IPS-NIHi7 (cell line): ENCODE results near the gene VPS35L.
"Not testable (repeated sequence)": the region's sequence is repeated elsewhere in the genome, so short reads cannot be mapped to it uniquely, and the experiment has no call there.

Experiments used
- DNase-seq: peaks from one replicate; pipeline ENCODE4 v3.0.0; 2012; ENCODE audit warnings: mixed read lengths; ENCODE audit errors: extremely low spot score

VPS35L gene

GRCh38 chr16:19540241-19540970 lies 15.1 kb upstream of the VPS35L start:
- no peak for DNase-seq

- DNase-seq: no peak
Observed at GRCh38 chr16:19542138-19542821, 13.2 kb upstream of the VPS35L start.

- not testable (repeated sequence) for DNase-seq
Observed at GRCh38 chr16:19543278-19543996, 12.1 kb upstream of the VPS35L start.

- DNase-seq: no peak
Observed at GRCh38 chr16:19548144-19548543, 7.4 kb upstream of the VPS35L start.

- DNase-seq: no peak
Observed at GRCh38 chr16:19549673-19550072, 5.8 kb upstream of the VPS35L start.

- DNase-seq: peak; percentile 79
Observed at GRCh38 chr16:19555938-19556771, 652 bp downstream of the VPS35L start.

GRCh38 chr16:19559242-19559910 lies 3.9 kb downstream of the VPS35L start:
- peak; percentile 24 for DNase-seq

- DNase-seq: no peak
Observed at GRCh38 chr16:19560078-19560477, 4.6 kb downstream of the VPS35L start.

DNA sequence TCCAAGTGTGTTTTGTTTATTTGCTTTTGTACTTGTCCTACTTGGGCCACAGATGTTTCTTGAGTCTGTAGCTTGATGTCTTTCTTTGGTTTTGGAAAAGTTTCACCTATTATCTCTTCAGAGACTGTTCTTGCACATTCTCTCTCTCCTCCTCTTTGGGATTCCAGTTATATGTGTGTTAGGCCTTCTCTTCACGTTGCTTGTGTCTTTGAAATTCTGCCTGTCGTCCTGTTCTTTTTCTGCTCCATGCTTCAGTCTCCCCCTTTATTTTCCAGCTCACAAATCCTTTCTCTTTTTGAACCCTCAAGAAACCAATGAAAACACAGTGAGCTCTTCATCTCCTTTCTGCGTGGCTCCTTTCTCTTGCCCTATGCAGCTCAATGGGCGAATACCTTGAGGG lies 7.9 kb downstream of the VPS35L start:
- no peak for DNase-seq

DNA sequence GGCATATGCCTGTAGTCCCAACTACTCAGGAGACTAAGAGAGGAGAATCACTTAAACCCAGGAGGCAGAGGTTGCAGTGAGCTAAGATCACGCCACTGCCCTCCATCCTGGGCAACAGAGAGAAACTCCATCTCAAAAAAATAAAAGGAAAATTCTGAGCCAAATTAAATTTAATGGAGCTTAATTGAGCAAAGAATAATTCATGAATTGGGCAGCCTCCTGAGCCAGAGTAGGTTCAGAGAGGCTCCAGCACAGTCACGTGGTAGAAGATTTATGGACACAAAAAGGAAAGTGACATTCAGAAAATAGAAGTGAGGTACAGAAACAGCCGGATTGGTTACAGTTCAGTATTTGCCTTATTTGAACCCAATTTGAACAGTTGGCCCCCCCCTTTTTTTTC lies 10.9 kb downstream of the VPS35L start:
- DNase-seq: no peak

DNA sequence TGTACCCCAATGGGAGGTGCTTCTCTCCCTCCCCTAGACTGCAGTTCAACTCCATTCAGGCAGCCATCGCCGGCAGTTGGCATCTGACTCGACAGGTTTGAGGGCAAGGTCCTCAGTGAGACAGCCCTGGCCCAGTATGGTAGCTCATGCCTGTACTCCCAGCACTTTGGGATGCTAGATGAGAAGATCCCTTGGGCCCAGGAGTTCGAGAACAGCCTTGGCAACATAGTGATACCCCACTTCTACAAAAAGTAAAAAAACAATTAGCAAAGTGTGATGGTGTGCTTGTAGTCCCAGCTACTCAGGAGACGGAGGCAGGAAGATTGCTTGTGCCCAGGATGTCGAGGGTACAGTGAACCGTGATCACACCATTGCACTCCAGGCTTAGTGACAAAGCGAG lies 12.1 kb downstream of the VPS35L start:
- no peak for DNase-seq

DNA sequence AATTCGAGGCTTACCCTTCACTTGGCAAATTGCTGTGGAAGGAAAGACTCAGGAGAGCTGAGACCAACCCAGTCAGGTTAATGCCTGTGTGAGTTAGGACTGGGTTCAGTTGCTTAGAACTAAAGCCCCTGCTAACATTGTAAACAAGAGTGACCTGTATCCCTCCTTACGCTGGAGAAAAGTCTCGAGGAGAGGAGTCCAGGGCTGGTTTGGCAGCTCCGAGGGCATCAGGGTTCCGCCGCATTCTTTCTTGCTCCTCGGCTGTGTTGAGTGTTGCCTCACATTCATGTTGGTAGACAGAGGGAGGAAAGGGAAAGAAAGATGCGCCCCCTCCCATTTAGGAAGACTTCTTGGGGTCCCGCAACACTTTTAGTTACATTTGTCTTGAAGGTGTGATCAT lies 18.5 kb downstream of the VPS35L start:
- DNase-seq: no peak

- no peak for DNase-seq
Observed at GRCh38 chr16:19574615-19575014, 19.1 kb downstream of the VPS35L start.

GRCh38 chr16:19578378-19578971 lies 23.0 kb downstream of the VPS35L start:
- DNase-seq: no peak

DNA sequence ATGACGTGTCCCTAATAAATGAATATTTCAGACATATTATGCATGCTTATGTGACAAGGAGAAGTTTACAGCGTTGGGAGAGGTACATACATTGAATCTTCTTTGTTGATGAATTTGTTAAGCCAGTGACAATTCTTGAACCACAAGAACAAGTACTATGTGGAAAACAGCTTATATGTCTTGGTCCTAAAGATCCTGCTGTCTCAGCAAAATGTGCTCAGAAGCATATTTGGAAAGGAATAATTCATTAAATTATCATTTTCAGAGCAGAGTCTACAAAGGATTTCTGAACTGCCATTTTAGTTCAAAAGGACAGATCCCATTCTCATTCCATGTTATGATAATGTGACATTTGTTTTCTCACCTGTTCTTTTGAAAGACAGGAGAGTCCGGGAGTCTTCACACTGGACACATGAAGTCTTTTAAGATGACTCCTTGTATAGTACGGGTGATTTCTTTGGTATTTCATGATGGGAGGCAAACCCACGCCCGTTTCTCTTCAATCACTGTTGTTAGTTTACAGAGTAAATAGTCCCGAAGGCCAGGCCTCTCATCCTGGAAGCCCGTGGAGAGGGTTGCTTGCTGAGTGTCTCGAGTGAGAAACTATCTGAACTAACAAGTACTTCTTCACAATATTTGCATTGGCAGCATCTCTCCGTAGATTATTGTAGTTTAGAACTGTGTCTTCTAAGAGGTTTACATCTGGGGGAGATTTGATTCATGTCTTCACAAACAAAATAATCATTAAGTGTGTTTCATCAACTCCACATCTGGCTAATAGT lies 26.7 kb downstream of the VPS35L start:
- no peak for DNase-seq

- DNase-seq: peak; percentile 41
Observed at GRCh38 chr16:19583665-19584300, 28.3 kb downstream of the VPS35L start.

GRCh38 chr16:19588661-19589060 lies 33.2 kb downstream of the VPS35L start:
- no peak for DNase-seq

- DNase-seq: no peak
Observed at GRCh38 chr16:19589106-19589505, 33.6 kb downstream of the VPS35L start.

GRCh38 chr16:19589771-19590302 lies 34.3 kb downstream of the VPS35L start:
- DNase-seq: no peak
